ENCODE measurements around the gene COLEC12. TPM values are rescaled to one million over a fixed set of nuclear protein-coding genes. Genes with fewer than 3 reads are reported as not detected.
A peak's percentile ranks its signal among the peaks of the same experiment; 100 is the strongest.

COLEC12 gene
- total and polyA plus RNA-seq, 2 experiments from 2014 or later = 19.4 to 25.9 TPM

GRCh38 chr18:421247-422155 lies 79.0 kb downstream of the COLEC12 start:
- H3K4me2 ChIP-seq (ENCODE audit: unreplicated experiment) = peak overlapping the region; percentile 56

DNA sequence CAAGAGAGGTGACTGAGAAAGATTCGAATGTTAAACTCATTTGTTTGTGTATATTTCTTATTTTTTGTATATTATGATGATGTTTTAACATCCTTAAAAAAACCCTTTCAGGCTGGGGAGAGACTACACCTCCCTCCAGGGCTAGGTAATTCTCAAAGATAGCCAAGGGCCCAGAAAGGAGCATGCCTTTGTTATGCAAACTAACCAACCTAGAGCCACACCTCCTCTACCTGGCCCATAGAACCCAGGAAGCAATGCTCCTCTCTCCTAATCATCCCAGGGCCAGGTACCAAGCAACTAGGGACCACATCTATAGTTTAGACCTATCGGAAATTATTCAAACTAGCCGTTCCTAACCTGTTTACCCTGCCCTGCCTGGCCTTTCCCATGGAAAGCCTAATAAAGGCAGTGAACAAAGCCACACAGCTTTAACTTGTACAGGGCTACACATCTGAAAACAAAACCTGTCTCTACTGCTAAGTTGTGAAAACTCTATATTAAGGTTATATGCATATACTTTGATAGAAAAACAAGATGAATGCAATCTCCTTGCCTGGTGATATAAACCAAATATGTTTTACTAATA lies 79.7 kb downstream of the COLEC12 start:
- H2AFZ ChIP-seq = peak overlapping the region; percentile 34

More at GRCh38 chr18:421247-422155, 79.0 kb downstream of the COLEC12 start:
- DNase-seq = peak; percentile 78
- Histone ChIP-seq H3F3A (ENCODE audit: insufficient read depth) (peaks cover 49% of the 10 kb centered on the region), H3K4me1 (ENCODE audit: insufficient read depth) (peaks cover 56% of the 10 kb centered on the region), H3K36me3 (ENCODE audit: low read depth) (no peaks in the 10 kb centered on the region), H4K20me1 (ENCODE audit: insufficient read depth) (no peaks in the 10 kb centered on the region), H2AFZ (peak overlapping the region; percentile 34), H3K4me3 (peak overlapping the region; percentile 49), H3K9me3 (ENCODE audit: low read depth) (no peaks in the 10 kb centered on the region), H3K9me2 (ENCODE audit: insufficient read depth) (no peaks in the 10 kb centered on the region), H3K27me3 (replicated peaks; ENCODE audit: insufficient read depth) (no peaks in the 10 kb centered on the region), H3K79me2 (ENCODE audit: insufficient read depth) (no peaks in the 10 kb centered on the region), H3K27ac (peak overlapping the region; percentile 85), H3K9ac (peak overlapping the region; percentile 69)
- TF ChIP-seq EZH2 (IDR thresholded peaks at IDR 0.05; ENCODE audit: insufficient read depth, poor library complexity, severe bottlenecking) (no peak), EZH2phosphoT487 (IDR thresholded peaks at IDR 0.05; ENCODE audit: insufficient read depth, low read depth) (no peak)
- WGBS, 2 experiments (ENCODE audit: low coverage in 1 of 2, low lambda C conversion rate in 2 of 2, missing lambda C conversion rate in 2 of 2) = 2 to 7% methylated on average over 6 of the region's 6 CpGs
- in situ Hi-C loops (cut with MboI) = no loop called here

DNA sequence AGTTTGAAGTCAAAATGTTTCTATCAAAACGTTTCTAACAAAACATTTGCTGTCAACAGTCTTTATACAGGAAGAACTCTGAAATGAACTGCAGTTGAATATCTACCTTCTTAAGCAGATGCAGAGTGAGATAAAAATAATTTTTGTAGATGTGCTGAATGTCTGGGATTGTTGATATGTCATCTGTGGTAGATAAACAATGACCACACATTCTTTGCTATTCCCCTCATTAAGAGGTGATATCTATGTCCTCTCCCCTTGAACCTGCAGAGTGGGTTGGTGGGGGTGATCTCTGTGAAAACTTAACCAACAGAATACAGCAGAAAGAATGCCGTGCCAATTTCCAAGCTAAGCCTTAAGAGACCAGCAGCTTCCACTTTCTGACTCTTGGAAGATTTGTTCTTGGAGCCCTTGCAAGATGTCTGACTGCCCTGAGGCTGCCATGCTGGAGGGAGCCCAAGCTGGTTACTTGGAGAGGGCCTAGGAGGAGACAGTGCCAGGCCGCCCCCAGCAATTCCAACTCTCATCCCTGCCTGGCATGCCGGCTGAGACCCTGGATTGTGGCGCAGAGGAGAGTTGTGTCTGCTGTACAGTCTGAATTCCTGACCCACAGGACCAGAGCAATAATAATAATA lies 80.8 kb downstream of the COLEC12 start:
- Histone ChIP-seq H3K9me3 (ENCODE audit: low read depth) (no peaks in the 10 kb centered on the region), H4K20me1 (ENCODE audit: insufficient read depth) (no peaks in the 10 kb centered on the region), H3F3A (ENCODE audit: insufficient read depth) (peaks cover 55% of the 10 kb centered on the region), H3K4me1 (ENCODE audit: insufficient read depth) (peaks cover 65% of the 10 kb centered on the region), H3K9ac (no peak overlapping the region), H3K27ac (no peak overlapping the region), H2AFZ (no peak overlapping the region), H3K36me3 (ENCODE audit: low read depth) (no peaks in the 10 kb centered on the region), H3K4me2 (ENCODE audit: unreplicated experiment) (no peak overlapping the region), H3K79me2 (ENCODE audit: insufficient read depth) (no peaks in the 10 kb centered on the region), H3K27me3 (replicated peaks; ENCODE audit: insufficient read depth) (no peaks in the 10 kb centered on the region), H3K4me3 (no peak overlapping the region), H3K9me2 (ENCODE audit: insufficient read depth) (no peaks in the 10 kb centered on the region)
- 80 to 81% methylated on average over 5 of the region's 5 CpGs for WGBS, 2 experiments (ENCODE audit: low coverage in 1 of 2, low lambda C conversion rate in 2 of 2, missing lambda C conversion rate in 2 of 2)
- TF ChIP-seq EZH2 (IDR thresholded peaks at IDR 0.05; ENCODE audit: insufficient read depth, poor library complexity, severe bottlenecking) (no peak), EZH2phosphoT487 (IDR thresholded peaks at IDR 0.05; ENCODE audit: insufficient read depth, low read depth) (no peak)
- in situ Hi-C loops (cut with MboI) = no loop called here
- DNase-seq = no peak

More for the DNA sequence above, 79.7 kb downstream of the COLEC12 start:
- TF ChIP-seq EZH2phosphoT487 (IDR thresholded peaks at IDR 0.05; ENCODE audit: insufficient read depth, low read depth) (no peak), EZH2 (IDR thresholded peaks at IDR 0.05; ENCODE audit: insufficient read depth, poor library complexity, severe bottlenecking) (no peak)
- WGBS, 2 experiments (ENCODE audit: low coverage in 1 of 2, low lambda C conversion rate in 2 of 2, missing lambda C conversion rate in 2 of 2) = 93 to 95% methylated on average over 3 of the region's 3 CpGs
- Histone ChIP-seq H3K9me2 (ENCODE audit: insufficient read depth) (no peaks in the 10 kb centered on the region), H3K4me1 (ENCODE audit: insufficient read depth) (peaks cover 56% of the 10 kb centered on the region), H3K36me3 (ENCODE audit: low read depth) (no peaks in the 10 kb centered on the region), H3K4me2 (ENCODE audit: unreplicated experiment) (peak overlapping the region; percentile 56), H3K27me3 (replicated peaks; ENCODE audit: insufficient read depth) (no peaks in the 10 kb centered on the region), H3K4me3 (peak overlapping the region; percentile 49), H3K9me3 (ENCODE audit: low read depth) (no peaks in the 10 kb centered on the region), H3K79me2 (ENCODE audit: insufficient read depth) (no peaks in the 10 kb centered on the region), H4K20me1 (ENCODE audit: insufficient read depth) (no peaks in the 10 kb centered on the region), H3K27ac (peak overlapping the region; percentile 85), H3F3A (ENCODE audit: insufficient read depth) (peaks cover 49% of the 10 kb centered on the region), H3K9ac (peak overlapping the region; percentile 69)
- in situ Hi-C loops (cut with MboI) = no loop called here
- DNase-seq = no peak

- no peak for DNase-seq
- H3K4me3 ChIP-seq = no peak overlapping the region
- peaks cover 65% of the 10 kb centered on the region for H3F3A ChIP-seq (ENCODE audit: insufficient read depth)
- H3K9me2 ChIP-seq (ENCODE audit: insufficient read depth) = no peaks in the 10 kb centered on the region
- no peaks in the 10 kb centered on the region for H4K20me1 ChIP-seq (ENCODE audit: insufficient read depth)
- WGBS, 2 experiments (ENCODE audit: low coverage in 1 of 2, low lambda C conversion rate in 2 of 2, missing lambda C conversion rate in 2 of 2) = 99 to 100% methylated on average over 5 of the region's 5 CpGs
- no peak overlapping the region for H3K4me2 ChIP-seq (ENCODE audit: unreplicated experiment)
- TF ChIP-seq EZH2 (IDR thresholded peaks at IDR 0.05; ENCODE audit: insufficient read depth, poor library complexity, severe bottlenecking) (no peak), EZH2phosphoT487 (IDR thresholded peaks at IDR 0.05; ENCODE audit: insufficient read depth, low read depth) (no peak)
- peaks cover 59% of the 10 kb centered on the region for H3K4me1 ChIP-seq (ENCODE audit: insufficient read depth)
- no peak overlapping the region for H3K27ac ChIP-seq
- in situ Hi-C loops (cut with MboI) = no loop called here
- H2AFZ ChIP-seq = no peak overlapping the region
- H3K27me3 ChIP-seq (replicated peaks; ENCODE audit: insufficient read depth) = no peaks in the 10 kb centered on the region
- no peak overlapping the region for H3K9ac ChIP-seq
- H3K36me3 ChIP-seq (ENCODE audit: low read depth) = no peaks in the 10 kb centered on the region
- no peaks in the 10 kb centered on the region for H3K79me2 ChIP-seq (ENCODE audit: insufficient read depth)
- H3K9me3 ChIP-seq (ENCODE audit: low read depth) = no peaks in the 10 kb centered on the region
These were observed 83.0 kb downstream of the COLEC12 start for GRCh38 chr18:417495-417894.

Measured in GM23248 (cell line).